ENCODE measurements around the gene L3MBTL2.

L3MBTL2 gene

GRCh38 chr22:41264408-41264941 is 59.4 kb downstream of the L3MBTL2 start:
- H3K4me3 ChIP-seq (ENCODE audit: low read depth, low read length): no peak overlapping the region

GRCh38 chr22:41267958-41268357 is 62.8 kb downstream of the L3MBTL2 start:
- no peak overlapping the region for H3K4me3 ChIP-seq (ENCODE audit: low read depth, low read length)

GRCh38 chr22:41271787-41272186 is 66.7 kb downstream of the L3MBTL2 start:
- no peak overlapping the region for H3K4me3 ChIP-seq (ENCODE audit: low read depth, low read length)

DNA sequence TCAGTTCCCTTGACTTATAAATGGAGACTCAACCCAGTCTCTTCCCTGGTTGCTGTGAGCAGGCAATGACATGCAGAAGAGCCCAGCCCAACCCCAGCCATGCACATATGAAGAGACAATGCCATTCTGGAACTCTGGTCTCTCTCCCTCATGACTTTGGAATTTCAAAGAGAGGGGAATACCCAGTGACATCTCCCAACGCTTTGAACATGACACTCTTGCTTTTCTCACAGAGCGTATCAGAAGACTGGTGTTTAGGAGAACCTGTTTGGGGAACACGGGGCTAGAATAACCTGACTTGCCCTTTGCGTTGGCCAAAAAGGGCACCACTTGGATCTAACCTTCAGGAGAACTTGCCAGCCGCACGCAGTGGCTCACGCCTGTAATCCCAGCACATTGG is 68.0 kb downstream of the L3MBTL2 start:
- H3K4me3 ChIP-seq (ENCODE audit: low read depth, low read length): no peak overlapping the region

DNA sequence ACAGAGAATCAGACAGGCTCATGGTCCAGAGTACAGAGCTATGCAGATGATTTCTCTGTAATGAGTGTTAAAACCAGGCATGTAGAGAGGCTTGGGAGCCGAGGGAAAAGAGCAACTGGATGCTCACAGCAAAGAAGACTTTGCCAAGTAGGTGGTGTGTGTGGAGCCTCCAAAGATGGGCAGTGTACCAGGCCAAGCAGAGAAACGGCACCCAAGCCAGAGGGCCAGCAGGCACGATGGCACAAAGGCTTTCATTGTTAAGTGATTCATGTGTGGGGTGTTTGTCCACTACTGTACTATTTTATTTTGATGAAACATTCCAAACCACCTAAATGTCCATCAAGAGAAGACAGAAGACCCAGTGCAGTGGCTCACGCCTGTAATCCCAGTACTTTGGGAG is 69.7 kb downstream of the L3MBTL2 start:
- no peak overlapping the region for H3K4me3 ChIP-seq (ENCODE audit: low read depth, low read length)

DNA sequence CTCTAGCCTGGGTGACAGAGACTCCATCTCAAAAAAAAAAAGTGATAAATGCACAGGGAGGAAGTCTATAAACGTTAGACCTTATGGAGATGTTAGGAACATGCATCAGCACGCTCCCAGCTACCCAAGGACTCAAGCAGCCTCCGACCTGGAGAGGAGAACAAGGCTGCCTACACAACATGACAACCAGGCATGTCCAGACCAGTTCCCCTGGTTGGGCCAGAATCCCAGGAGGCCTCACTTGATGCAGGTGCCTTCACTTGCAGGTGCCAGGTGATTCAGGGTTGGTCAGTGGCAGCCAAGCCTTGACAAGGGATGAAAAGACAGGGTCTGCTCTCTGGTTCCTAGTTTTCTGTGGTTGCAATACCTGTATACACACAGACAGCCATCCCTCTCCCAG is 75.0 kb downstream of the L3MBTL2 start:
- H3K4me3 ChIP-seq (ENCODE audit: low read depth, low read length): no peak overlapping the region

- H3K4me3 ChIP-seq (ENCODE audit: low read depth, low read length): no peak overlapping the region
Measured at GRCh38 chr22:41280854-41281253, 75.7 kb downstream of the L3MBTL2 start.
